Left ventricle myocardium inferior (tissue), 1 donor: ENCODE data around the gene PTPRN2. TPM values are rescaled to one million over a fixed set of nuclear protein-coding genes. Genes with fewer than 3 reads are reported as not detected.

ENCODE experiments used
- DNase-seq: peaks from one replicate; pipeline ENCODE4 v3.0.0-alpha.2; 2020
- H3K27ac ChIP-seq: fragments of 200-600 bp; replicated peaks from 2 replicates; pipeline ENCODE4 v1.8.0; 2021
- H3K27me3 ChIP-seq: fragments of 200-600 bp; 2 replicates; pipeline ENCODE4 v1.8.0; 2021; ENCODE audit warnings: low read depth
- H3K36me3 ChIP-seq: fragments of 200-600 bp; 2 replicates; pipeline ENCODE4 v1.8.0; 2021
- H3K4me1 ChIP-seq: fragments of 200-600 bp; 2 replicates; pipeline ENCODE4 v1.8.0; 2021
- H3K4me3 ChIP-seq: fragments of 200-600 bp; 2 replicates; pipeline ENCODE4 v1.8.0; 2021; ENCODE audit warnings: mild to moderate bottlenecking, moderate library complexity
- H3K9me3 ChIP-seq: fragments of 200-600 bp; replicated peaks from 2 replicates; pipeline ENCODE4 v1.8.0; 2021
- intact Hi-C: fragments of 100-400 bp; cut with micrococcal nuclease; formaldehyde crosslinking; loops from one replicate; pipeline ENCODE4 v1.11.0; 2022
- total RNA-seq: library from RNA; stranded (reverse); fragmentation: NEBNext Ultra II Directional; extraction: Animal tissue kit (Norgen Biotek cat#: 25700); gene quantifications from one replicate; pipeline ENCODE4 v1.2.1, GENCODE V29; 2021
- TF ChIP-seq, protein P1 (sequence below): fragments of 200-600 bp; IDR thresholded peaks from 2 replicates; pipeline ENCODE4 v1.8.0; 2021; ENCODE audit warnings: antibody characterized with exemption, mild to moderate bottlenecking, borderline replicate concordance
- donor health status: DM: no; HTN: yes; CAD: no; lungs with severe emphysema.

PTPRN2 gene
- total RNA-seq, 1 donor from 2014 or later, result 1.3 TPM

- Histone ChIP-seq H3K4me3 (no peak overlapping the region), H3K27ac (no peak overlapping the region), H3K36me3 (no peaks in the 10 kb centered on the region), H3K4me1 (no peaks in the 10 kb centered on the region), H3K27me3 (peaks cover 38% of the 10 kb centered on the region), H3K9me3 (no peaks in the 10 kb centered on the region)
- TF ChIP-seq, protein P1, sequence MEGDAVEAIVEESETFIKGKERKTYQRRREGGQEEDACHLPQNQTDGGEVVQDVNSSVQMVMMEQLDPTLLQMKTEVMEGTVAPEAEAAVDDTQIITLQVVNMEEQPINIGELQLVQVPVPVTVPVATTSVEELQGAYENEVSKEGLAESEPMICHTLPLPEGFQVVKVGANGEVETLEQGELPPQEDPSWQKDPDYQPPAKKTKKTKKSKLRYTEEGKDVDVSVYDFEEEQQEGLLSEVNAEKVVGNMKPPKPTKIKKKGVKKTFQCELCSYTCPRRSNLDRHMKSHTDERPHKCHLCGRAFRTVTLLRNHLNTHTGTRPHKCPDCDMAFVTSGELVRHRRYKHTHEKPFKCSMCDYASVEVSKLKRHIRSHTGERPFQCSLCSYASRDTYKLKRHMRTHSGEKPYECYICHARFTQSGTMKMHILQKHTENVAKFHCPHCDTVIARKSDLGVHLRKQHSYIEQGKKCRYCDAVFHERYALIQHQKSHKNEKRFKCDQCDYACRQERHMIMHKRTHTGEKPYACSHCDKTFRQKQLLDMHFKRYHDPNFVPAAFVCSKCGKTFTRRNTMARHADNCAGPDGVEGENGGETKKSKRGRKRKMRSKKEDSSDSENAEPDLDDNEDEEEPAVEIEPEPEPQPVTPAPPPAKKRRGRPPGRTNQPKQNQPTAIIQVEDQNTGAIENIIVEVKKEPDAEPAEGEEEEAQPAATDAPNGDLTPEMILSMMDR, result no peak
- DNase-seq, result no peak
- intact Hi-C loops, result no loop called here
Measured at GRCh38 chr7:157601530-157601929, 986.1 kb downstream of the PTPRN2 start.

DNA sequence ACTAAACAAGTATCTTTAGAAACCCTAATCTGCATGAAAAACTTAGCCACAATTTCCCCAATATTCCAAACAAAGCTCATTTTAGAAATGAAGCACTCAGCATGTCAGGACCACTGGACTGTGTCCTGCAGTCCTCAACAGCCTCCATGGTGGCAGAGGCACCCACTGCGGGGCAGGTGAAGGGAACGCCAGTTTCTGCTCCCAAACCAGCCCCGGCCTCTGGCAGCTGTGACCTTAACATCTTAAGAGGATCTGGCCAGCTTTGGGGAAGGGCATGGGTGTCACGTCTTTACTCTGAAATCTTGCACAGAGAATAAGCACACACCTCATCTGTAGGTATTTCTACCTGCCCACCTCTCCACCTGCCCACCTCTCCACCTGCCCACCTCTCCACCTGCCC, 988.1 kb downstream of the PTPRN2 start:
- H3K4me3 ChIP-seq, result no peak overlapping the region
- DNase-seq, result no peak
- no peak overlapping the region for H3K27ac ChIP-seq
- intact Hi-C loops, result no loop called here
- TF ChIP-seq, protein P1, result no peak
- H3K27me3 ChIP-seq, result peaks cover 29% of the 10 kb centered on the region
- H3K4me1 ChIP-seq, result no peaks in the 10 kb centered on the region
- H3K9me3 ChIP-seq, result no peaks in the 10 kb centered on the region
- no peaks in the 10 kb centered on the region for H3K36me3 ChIP-seq

DNA sequence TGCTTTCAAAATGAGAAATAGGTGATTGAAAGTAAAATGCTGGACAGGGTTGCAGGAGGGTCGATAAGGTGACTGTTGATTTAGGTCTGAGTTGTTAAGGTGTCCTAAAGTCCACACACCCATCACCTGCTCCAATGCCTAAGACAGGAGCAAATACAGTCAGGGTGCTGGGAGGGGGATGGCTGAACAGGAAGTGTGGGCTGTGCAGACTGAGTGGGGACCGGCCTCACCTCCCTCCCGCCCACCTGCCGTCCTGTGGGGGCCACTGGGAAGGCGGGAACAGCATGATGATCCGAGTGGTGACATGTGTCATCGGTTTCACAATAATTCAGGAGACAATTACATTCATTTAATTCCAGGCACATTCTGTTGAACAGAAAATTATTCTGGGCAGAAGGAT, 990.1 kb downstream of the PTPRN2 start:
- TF ChIP-seq, protein P1, result no peak
- intact Hi-C loops, result no loop called here
- H3K27ac ChIP-seq, result no peak overlapping the region
- no peaks in the 10 kb centered on the region for H3K36me3 ChIP-seq
- no peak overlapping the region for H3K4me3 ChIP-seq
- no peaks in the 10 kb centered on the region for H3K9me3 ChIP-seq
- no peak for DNase-seq
- peaks cover 16% of the 10 kb centered on the region for H3K27me3 ChIP-seq
- no peaks in the 10 kb centered on the region for H3K4me1 ChIP-seq

DNA sequence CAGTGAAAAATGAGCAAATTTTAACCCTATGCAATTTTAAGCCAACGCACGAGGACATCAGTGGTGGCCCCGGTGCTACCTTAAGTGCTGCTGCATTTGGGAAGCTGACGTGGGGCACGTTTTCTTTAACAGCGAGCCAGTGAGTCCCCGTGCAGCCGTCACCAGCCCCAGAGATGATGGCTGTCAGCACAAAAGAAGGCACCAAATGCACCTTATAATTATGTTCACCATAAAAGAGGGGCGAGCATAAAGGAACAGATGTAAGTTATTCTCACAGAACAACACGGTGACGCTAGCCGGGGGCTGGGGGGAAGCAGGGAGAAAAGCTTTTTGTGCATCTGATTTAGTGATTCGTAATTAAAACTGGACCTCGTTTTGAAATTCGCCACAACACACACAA, 990.7 kb downstream of the PTPRN2 start:
- DNase-seq, result no peak
- intact Hi-C loops, result no loop called here
- Histone ChIP-seq H3K27me3 (peaks cover 21% of the 10 kb centered on the region), H3K36me3 (no peaks in the 10 kb centered on the region), H3K27ac (no peak overlapping the region), H3K9me3 (no peaks in the 10 kb centered on the region), H3K4me1 (no peaks in the 10 kb centered on the region), H3K4me3 (no peak overlapping the region)
- TF ChIP-seq, protein P1, result no peak

DNA sequence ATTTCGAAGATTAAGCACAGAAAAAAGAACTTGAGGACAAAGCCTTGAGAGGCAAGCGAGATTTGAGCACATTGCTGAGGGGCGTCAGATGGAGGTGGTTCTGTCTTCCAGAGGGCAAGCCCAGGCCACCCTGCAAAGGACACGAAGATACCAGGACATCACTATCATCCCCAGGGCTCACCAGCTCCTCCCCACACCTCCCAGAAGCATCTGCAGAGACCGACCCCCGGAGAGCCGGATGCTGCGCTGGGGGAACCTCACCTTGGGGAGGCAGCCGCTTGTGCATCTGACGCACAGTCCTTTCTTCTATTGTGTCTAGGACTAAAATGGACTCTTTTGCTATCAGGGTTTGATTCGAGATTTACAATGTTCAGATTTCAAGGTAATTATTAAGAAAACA, 991.2 kb downstream of the PTPRN2 start:
- Histone ChIP-seq H3K36me3 (no peaks in the 10 kb centered on the region), H3K27me3 (peaks cover 25% of the 10 kb centered on the region), H3K4me1 (no peaks in the 10 kb centered on the region), H3K27ac (no peak overlapping the region), H3K4me3 (no peak overlapping the region), H3K9me3 (no peaks in the 10 kb centered on the region)
- intact Hi-C loops, result no loop called here
- TF ChIP-seq, protein P1, result no peak
- DNase-seq, result no peak

GRCh38 chr7:157596026-157596425, 991.6 kb downstream of the PTPRN2 start:
- Histone ChIP-seq H3K4me3 (no peak overlapping the region), H3K27me3 (peaks cover 30% of the 10 kb centered on the region), H3K27ac (no peak overlapping the region), H3K36me3 (no peaks in the 10 kb centered on the region), H3K9me3 (no peaks in the 10 kb centered on the region), H3K4me1 (no peaks in the 10 kb centered on the region)
- no peak for DNase-seq
- intact Hi-C loops, result no loop called here
- TF ChIP-seq, protein P1, result no peak
